HepG2 (cell line): ENCODE data around the gene INAFM1. TPM values are rescaled to one million over a fixed set of nuclear protein-coding genes. Genes with fewer than 3 reads are reported as not detected.
A peak's percentile ranks its signal among the peaks of the same experiment; 100 is the strongest.

Source experiments
- CREB1 ChIP-seq, 2 experiments: fragments of 450-650 bp in 1 of 2; IDR thresholded peaks; 2 replicates each; pipeline ENCODE4 v1.6.1; 2016 to 2017; ENCODE audit warnings: control low read depth in 1 of 2, mild to moderate bottlenecking in 1 of 2, missing compliant biosample characterization in 1 of 2, missing genetic modification characterization in 1 of 2
- DR1 ChIP-seq: sonication (generic); formaldehyde crosslinking; IDR thresholded peaks from 2 replicates; pipeline ENCODE4 v1.8.0; 2021; ENCODE audit warnings: mild to moderate bottlenecking, missing genetic modification reagents, inconsistent platforms
- HOXA9 ChIP-seq: sonication (generic); formaldehyde crosslinking; IDR thresholded peaks from 2 replicates; pipeline ENCODE4 v1.8.1; 2022; ENCODE audit warnings: missing genetic modification reagents, mild to moderate bottlenecking, moderate library complexity, borderline replicate concordance
- PPARG ChIP-seq: conservative IDR thresholded peaks from 2 replicates; pipeline ENCODE4 v1.6.1; 2016; ENCODE audit warnings: missing biosample characterization, missing genetic modification reagents
- RAD21 ChIP-seq: fragments of 450-650 bp; formaldehyde crosslinking; IDR thresholded peaks from 2 replicates; pipeline ENCODE4 v1.5.0; 2020; ENCODE audit warnings: mild to moderate bottlenecking
- SMARCC2 ChIP-seq: fragments of 450-650 bp; IDR thresholded peaks from 2 replicates; pipeline ENCODE4 v1.6.1; 2017; ENCODE audit warnings: antibody characterized with exemption, mild to moderate bottlenecking
- U2AF1 ChIP-seq: fragments of 200-400 bp; formaldehyde crosslinking; optimal IDR thresholded peaks from 2 replicates; pipeline ENCODE3; 2017; ENCODE audit warnings: mild to moderate bottlenecking, low read depth, low read length
- XRCC5 ChIP-seq: fragments of 200-400 bp; formaldehyde crosslinking; optimal IDR thresholded peaks from 2 replicates; pipeline ENCODE3; 2017; ENCODE audit warnings: mild to moderate bottlenecking, low read length
- ZEB1 ChIP-seq: IDR thresholded peaks from 2 replicates; pipeline ENCODE4 v1.6.1; 2012; ENCODE audit warnings: mild to moderate bottlenecking, low read depth, inconsistent platforms; ENCODE audit not compliant: insufficient replicate concordance
- ZNF224 ChIP-seq: sonication (generic); formaldehyde crosslinking; IDR thresholded peaks from 2 replicates; pipeline ENCODE4 v1.5.0; 2020; ENCODE audit warnings: mild to moderate bottlenecking, missing genetic modification reagents
- ZNF614 ChIP-seq: IDR thresholded peaks from 2 replicates; pipeline ENCODE4 v1.6.1; 2018; ENCODE audit warnings: missing biosample characterization, missing genetic modification reagents, inconsistent platforms, borderline replicate concordance
- ZNF619 ChIP-seq: sonication (generic); formaldehyde crosslinking; IDR thresholded peaks from 2 replicates; pipeline ENCODE4 v1.4.0; 2020; ENCODE audit warnings: mild to moderate bottlenecking, missing genetic modification reagents
- polyA plus RNA-seq, 8 experiments: library from polyadenylated mRNA; depleted of rRNA in 3 of 8; stranded (reverse) in 7 of 8; unstranded in 1 of 8; fragments of >200 nt; fragmentation: Illumina TruSeq in 4 of 8; extraction: Trizol in 4 of 8; gene quantifications; 2 replicates each; pipeline versions ENCODE4 v1.2.1 to v1.2.3, GENCODE V29; 2011 to 2016; ENCODE audit warnings: low read depth in 4 of 8, missing spikeins in 1 of 8, mixed read lengths in 1 of 8; ENCODE audit not compliant: insufficient read depth in 1 of 8
- total RNA-seq, 5 experiments: library from RNA; depleted of rRNA; stranded (reverse); fragments of >200 nt; fragmentation: Illumina TruSeq; extraction: Trizol; gene quantifications; 2 replicates each; pipeline ENCODE4 v1.2.3, GENCODE V29; 2016; ENCODE audit warnings: low read depth in 1 of 5
- TF ChIP-seq, protein P1 (sequence below), 2 experiments: sonication (generic) in 1 of 2; formaldehyde crosslinking in 1 of 2; IDR thresholded peaks; 2 replicates each; pipeline versions ENCODE4 v1.6.1 to v1.9.0; 2014 to 2022; ENCODE audit warnings: antibody characterized with exemption in 1 of 2, borderline replicate concordance in 1 of 2, inconsistent platforms in 1 of 2, low read depth in 1 of 2, missing genetic modification reagents in 1 of 2
- TF ChIP-seq, protein P2 (sequence below): sonication (generic); formaldehyde crosslinking; IDR thresholded peaks from 2 replicates; pipeline ENCODE4 v1.4.0; 2020; ENCODE audit warnings: mild to moderate bottlenecking, missing genetic modification reagents
- TF ChIP-seq, protein P3 (sequence below): sonication (generic); formaldehyde crosslinking; IDR thresholded peaks from 2 replicates; pipeline ENCODE4 v1.4.0; 2020; ENCODE audit warnings: missing genetic modification reagents
- TF ChIP-seq, protein P4 (sequence below): sonication (generic); formaldehyde crosslinking; IDR thresholded peaks from 2 replicates; pipeline ENCODE4 v1.5.0; 2020; ENCODE audit warnings: mild to moderate bottlenecking, missing genetic modification reagents, moderate library complexity

INAFM1 gene
- total and polyA plus RNA-seq, 2 of the 13 experiments (the other 11 are each of a cell fraction or from before 2014, with no cell fraction given) = 0.88 to 1.9 TPM

DNA sequence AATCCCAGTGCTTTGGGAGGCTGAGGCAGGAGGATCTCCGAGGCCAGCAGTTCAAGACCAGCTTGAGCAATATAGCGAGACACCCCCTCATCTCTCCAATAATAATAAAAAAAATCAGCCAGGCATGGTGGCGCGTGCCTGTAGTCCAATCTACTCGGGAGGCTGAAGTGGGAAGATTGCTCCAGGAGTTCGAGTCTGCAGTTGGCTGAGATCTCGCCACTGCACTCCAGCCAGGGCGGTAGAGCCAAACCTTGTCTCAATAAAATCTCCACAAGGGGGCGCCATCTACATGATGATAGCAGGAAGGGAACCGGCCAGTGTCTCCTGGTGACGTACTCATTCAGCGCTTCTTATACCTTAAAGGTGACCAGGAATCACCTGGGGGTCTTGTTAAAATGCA is 21.4 kb downstream of the INAFM1 start (continued):
- TF ChIP-seq RAD21 (CRISPR knock-in tag) = peak; percentile 84
- peak; percentile 56; the same call in 1 of the 2 replicates for TF ChIP-seq CREB1 (IDR thresholded peaks at IDR 0.05)
- no peak for TF ChIP-seq CREB1 (CRISPR knock-in tag; IDR thresholded peaks at IDR 0.05)
- no peak for TF ChIP-seq PPARG (CRISPR knock-in tag)
- no peak for TF ChIP-seq ZNF224 (CRISPR knock-in tag)
- TF ChIP-seq ZNF619 (CRISPR knock-in tag) = no peak
- TF ChIP-seq, protein P1, sequence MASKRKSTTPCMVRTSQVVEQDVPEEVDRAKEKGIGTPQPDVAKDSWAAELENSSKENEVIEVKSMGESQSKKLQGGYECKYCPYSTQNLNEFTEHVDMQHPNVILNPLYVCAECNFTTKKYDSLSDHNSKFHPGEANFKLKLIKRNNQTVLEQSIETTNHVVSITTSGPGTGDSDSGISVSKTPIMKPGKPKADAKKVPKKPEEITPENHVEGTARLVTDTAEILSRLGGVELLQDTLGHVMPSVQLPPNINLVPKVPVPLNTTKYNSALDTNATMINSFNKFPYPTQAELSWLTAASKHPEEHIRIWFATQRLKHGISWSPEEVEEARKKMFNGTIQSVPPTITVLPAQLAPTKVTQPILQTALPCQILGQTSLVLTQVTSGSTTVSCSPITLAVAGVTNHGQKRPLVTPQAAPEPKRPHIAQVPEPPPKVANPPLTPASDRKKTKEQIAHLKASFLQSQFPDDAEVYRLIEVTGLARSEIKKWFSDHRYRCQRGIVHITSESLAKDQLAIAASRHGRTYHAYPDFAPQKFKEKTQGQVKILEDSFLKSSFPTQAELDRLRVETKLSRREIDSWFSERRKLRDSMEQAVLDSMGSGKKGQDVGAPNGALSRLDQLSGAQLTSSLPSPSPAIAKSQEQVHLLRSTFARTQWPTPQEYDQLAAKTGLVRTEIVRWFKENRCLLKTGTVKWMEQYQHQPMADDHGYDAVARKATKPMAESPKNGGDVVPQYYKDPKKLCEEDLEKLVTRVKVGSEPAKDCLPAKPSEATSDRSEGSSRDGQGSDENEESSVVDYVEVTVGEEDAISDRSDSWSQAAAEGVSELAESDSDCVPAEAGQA (IDR thresholded peaks at IDR 0.05; ENCODE audit: low read depth) = no peak
- TF ChIP-seq, protein P1 (CRISPR knock-in tag; IDR thresholded peaks at IDR 0.05; ENCODE audit: borderline replicate concordance) = no peak
- TF ChIP-seq, protein P2, sequence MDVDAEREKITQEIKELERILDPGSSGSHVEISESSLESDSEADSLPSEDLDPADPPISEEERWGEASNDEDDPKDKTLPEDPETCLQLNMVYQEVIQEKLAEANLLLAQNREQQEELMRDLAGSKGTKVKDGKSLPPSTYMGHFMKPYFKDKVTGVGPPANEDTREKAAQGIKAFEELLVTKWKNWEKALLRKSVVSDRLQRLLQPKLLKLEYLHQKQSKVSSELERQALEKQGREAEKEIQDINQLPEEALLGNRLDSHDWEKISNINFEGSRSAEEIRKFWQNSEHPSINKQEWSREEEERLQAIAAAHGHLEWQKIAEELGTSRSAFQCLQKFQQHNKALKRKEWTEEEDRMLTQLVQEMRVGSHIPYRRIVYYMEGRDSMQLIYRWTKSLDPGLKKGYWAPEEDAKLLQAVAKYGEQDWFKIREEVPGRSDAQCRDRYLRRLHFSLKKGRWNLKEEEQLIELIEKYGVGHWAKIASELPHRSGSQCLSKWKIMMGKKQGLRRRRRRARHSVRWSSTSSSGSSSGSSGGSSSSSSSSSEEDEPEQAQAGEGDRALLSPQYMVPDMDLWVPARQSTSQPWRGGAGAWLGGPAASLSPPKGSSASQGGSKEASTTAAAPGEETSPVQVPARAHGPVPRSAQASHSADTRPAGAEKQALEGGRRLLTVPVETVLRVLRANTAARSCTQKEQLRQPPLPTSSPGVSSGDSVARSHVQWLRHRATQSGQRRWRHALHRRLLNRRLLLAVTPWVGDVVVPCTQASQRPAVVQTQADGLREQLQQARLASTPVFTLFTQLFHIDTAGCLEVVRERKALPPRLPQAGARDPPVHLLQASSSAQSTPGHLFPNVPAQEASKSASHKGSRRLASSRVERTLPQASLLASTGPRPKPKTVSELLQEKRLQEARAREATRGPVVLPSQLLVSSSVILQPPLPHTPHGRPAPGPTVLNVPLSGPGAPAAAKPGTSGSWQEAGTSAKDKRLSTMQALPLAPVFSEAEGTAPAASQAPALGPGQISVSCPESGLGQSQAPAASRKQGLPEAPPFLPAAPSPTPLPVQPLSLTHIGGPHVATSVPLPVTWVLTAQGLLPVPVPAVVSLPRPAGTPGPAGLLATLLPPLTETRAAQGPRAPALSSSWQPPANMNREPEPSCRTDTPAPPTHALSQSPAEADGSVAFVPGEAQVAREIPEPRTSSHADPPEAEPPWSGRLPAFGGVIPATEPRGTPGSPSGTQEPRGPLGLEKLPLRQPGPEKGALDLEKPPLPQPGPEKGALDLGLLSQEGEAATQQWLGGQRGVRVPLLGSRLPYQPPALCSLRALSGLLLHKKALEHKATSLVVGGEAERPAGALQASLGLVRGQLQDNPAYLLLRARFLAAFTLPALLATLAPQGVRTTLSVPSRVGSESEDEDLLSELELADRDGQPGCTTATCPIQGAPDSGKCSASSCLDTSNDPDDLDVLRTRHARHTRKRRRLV = no peak
- no peak for TF ChIP-seq DR1 (CRISPR knock-in tag)
- TF ChIP-seq ZNF614 (CRISPR knock-in tag) = no peak
- TF ChIP-seq ZEB1 = no peak
- no peak for TF ChIP-seq SMARCC2
- no peak for TF ChIP-seq U2AF1
- no peak for TF ChIP-seq XRCC5
- TF ChIP-seq HOXA9 = no peak
- TF ChIP-seq, protein P3, sequence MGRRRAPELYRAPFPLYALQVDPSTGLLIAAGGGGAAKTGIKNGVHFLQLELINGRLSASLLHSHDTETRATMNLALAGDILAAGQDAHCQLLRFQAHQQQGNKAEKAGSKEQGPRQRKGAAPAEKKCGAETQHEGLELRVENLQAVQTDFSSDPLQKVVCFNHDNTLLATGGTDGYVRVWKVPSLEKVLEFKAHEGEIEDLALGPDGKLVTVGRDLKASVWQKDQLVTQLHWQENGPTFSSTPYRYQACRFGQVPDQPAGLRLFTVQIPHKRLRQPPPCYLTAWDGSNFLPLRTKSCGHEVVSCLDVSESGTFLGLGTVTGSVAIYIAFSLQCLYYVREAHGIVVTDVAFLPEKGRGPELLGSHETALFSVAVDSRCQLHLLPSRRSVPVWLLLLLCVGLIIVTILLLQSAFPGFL = no peak
- TF ChIP-seq, protein P4, sequence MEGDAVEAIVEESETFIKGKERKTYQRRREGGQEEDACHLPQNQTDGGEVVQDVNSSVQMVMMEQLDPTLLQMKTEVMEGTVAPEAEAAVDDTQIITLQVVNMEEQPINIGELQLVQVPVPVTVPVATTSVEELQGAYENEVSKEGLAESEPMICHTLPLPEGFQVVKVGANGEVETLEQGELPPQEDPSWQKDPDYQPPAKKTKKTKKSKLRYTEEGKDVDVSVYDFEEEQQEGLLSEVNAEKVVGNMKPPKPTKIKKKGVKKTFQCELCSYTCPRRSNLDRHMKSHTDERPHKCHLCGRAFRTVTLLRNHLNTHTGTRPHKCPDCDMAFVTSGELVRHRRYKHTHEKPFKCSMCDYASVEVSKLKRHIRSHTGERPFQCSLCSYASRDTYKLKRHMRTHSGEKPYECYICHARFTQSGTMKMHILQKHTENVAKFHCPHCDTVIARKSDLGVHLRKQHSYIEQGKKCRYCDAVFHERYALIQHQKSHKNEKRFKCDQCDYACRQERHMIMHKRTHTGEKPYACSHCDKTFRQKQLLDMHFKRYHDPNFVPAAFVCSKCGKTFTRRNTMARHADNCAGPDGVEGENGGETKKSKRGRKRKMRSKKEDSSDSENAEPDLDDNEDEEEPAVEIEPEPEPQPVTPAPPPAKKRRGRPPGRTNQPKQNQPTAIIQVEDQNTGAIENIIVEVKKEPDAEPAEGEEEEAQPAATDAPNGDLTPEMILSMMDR (CRISPR knock-in tag) = peak; percentile 88
